Trophoblast cell (in vitro differentiated cells and primary cell): ENCODE results near the gene PTPRT.
A peak's percentile ranks its signal among the peaks of the same experiment; 100 is the strongest.

ENCODE experiments used
- DNase-seq, 2 donors: peaks; one replicate each; pipeline ENCODE4 v3.0.0-alpha.2; 2016
- H2AFZ ChIP-seq: 2 replicates; pipeline ENCODE4 v1.6.1; 2013; ENCODE audit warnings: low read length, moderate library complexity, mild to moderate bottlenecking; ENCODE audit not compliant: insufficient read depth, poor library complexity
- H2AK5ac ChIP-seq: 2 replicates; pipeline ENCODE4 v1.6.1; 2013; ENCODE audit warnings: mild to moderate bottlenecking, low read length
- H2BK120ac ChIP-seq: 2 replicates; pipeline ENCODE4 v1.6.1; 2013; ENCODE audit warnings: low read length, mild to moderate bottlenecking, moderate library complexity; ENCODE audit not compliant: insufficient read depth, poor library complexity
- H2BK12ac ChIP-seq: 2 replicates; pipeline ENCODE4 v1.6.1; 2013; ENCODE audit warnings: mild to moderate bottlenecking, low read length, moderate library complexity
- H2BK5ac ChIP-seq: 2 replicates; pipeline ENCODE4 v1.6.1; 2013; ENCODE audit warnings: low read length, low read depth, moderate library complexity, mild to moderate bottlenecking; ENCODE audit not compliant: poor library complexity
- H3K14ac ChIP-seq: 2 replicates; pipeline ENCODE4 v1.6.1; 2013; ENCODE audit warnings: mild to moderate bottlenecking, low read length
- H3K18ac ChIP-seq: 2 replicates; pipeline ENCODE4 v1.6.1; 2013; ENCODE audit warnings: mild to moderate bottlenecking, low read length
- H3K23ac ChIP-seq: 2 replicates; pipeline ENCODE4 v1.6.1; 2013; ENCODE audit warnings: low read length
- H3K27ac ChIP-seq: 2 replicates; pipeline ENCODE4 v1.5.1; 2013; ENCODE audit warnings: low read depth, mild to moderate bottlenecking, inconsistent platforms, low read length, moderate library complexity
- H3K27me3 ChIP-seq: 2 replicates; pipeline ENCODE4 v1.6.1; 2013; ENCODE audit warnings: inconsistent platforms, mild to moderate bottlenecking, low read length, moderate library complexity; ENCODE audit not compliant: insufficient read depth
- H3K36me3 ChIP-seq, 2 experiments: 1 replicate in 1 of 2; 2 replicates in 1 of 2; pipeline ENCODE4 v1.6.1; 2013; ENCODE audit warnings: low read length in 2 of 2, mild to moderate bottlenecking in 2 of 2, moderate library complexity in 1 of 2; ENCODE audit not compliant: insufficient read depth in 2 of 2, control insufficient read depth in 1 of 2
- H3K4ac ChIP-seq: 2 replicates; pipeline ENCODE4 v1.6.1; 2013; ENCODE audit warnings: low read depth, mild to moderate bottlenecking, low read length, moderate library complexity
- H3K4me1 ChIP-seq, 2 experiments: 1 replicate in 1 of 2; 2 replicates in 1 of 2; pipeline ENCODE4 v1.6.1; 2013; ENCODE audit warnings: low read length in 2 of 2, mild to moderate bottlenecking in 2 of 2, moderate library complexity in 1 of 2; ENCODE audit not compliant: insufficient read depth in 2 of 2, control insufficient read depth in 1 of 2
- H3K4me2 ChIP-seq: 2 replicates; pipeline ENCODE4 v1.6.1; 2013; ENCODE audit warnings: inconsistent platforms, mild to moderate bottlenecking, low read length, moderate library complexity
- H3K4me3 ChIP-seq: 2 replicates; pipeline ENCODE4 v1.5.1; 2013; ENCODE audit warnings: mild to moderate bottlenecking, low read depth, low read length, inconsistent platforms
- H3K79me1 ChIP-seq: one replicate; pipeline ENCODE4 v1.6.1; 2013; ENCODE audit warnings: low read length
- H3K79me2 ChIP-seq: 2 replicates; pipeline ENCODE4 v1.6.1; 2013; ENCODE audit warnings: low read length, mild to moderate bottlenecking; ENCODE audit not compliant: control insufficient read depth, insufficient read depth, poor library complexity
- H3K9ac ChIP-seq: 2 replicates; pipeline ENCODE4 v1.6.1; 2013; ENCODE audit warnings: mild to moderate bottlenecking, low read length
- H3K9me3 ChIP-seq: 2 replicates; pipeline ENCODE4 v1.6.1; 2013; ENCODE audit warnings: low read depth, mild to moderate bottlenecking, control low read depth, inconsistent platforms, low read length; ENCODE audit not compliant: insufficient read depth
- H4K12ac ChIP-seq: 2 replicates; pipeline ENCODE4 v1.6.1; 2013; ENCODE audit warnings: low read depth, mild to moderate bottlenecking, low read length, moderate library complexity
- H4K8ac ChIP-seq: 2 replicates; pipeline ENCODE4 v1.6.1; 2013; ENCODE audit warnings: low read depth, mild to moderate bottlenecking, low read length, moderate library complexity
- H4K91ac ChIP-seq: one replicate; pipeline ENCODE4 v1.6.1; 2013; ENCODE audit warnings: low read depth, mild to moderate bottlenecking, low read length, moderate library complexity
- WGBS: extraction: QIAGEN DNeasy Blood & Tissue Kit; methylation state at CpG from one replicate; pipeline ENCODE4 v1.1.7; 2013; ENCODE audit warnings: missing lambda C conversion rate; ENCODE audit not compliant: insufficient read length, insufficient coverage; ENCODE audit errors: extremely low coverage; 5-methylcytosine and 5-hydroxymethylcytosine counted together

PTPRT gene

GRCh38 chr20:42391807-42392206 lies 797.9 kb downstream of the PTPRT start:
- WGBS = no CpG with 5 or more reads among the region's 3 CpGs
- H3K27me3 ChIP-seq = no peaks in the 10 kb centered on the region
- H3K4ac ChIP-seq = no peak overlapping the region
- H3K18ac ChIP-seq = no peak overlapping the region
- no peak overlapping the region for H2AK5ac ChIP-seq
- no peak overlapping the region for H4K91ac ChIP-seq
- H3K79me1 ChIP-seq = no peaks in the 10 kb centered on the region
- no peak overlapping the region for H3K14ac ChIP-seq
- H2BK5ac ChIP-seq = no peak overlapping the region
- no peak overlapping the region for H4K8ac ChIP-seq
- H3K23ac ChIP-seq = no peak overlapping the region
- no peak overlapping the region for H2BK12ac ChIP-seq
- no peak overlapping the region for H2BK120ac ChIP-seq
- no peak overlapping the region for H3K4me3 ChIP-seq
- no peak overlapping the region for H3K4me2 ChIP-seq
- H3K4me1 ChIP-seq = no peaks in the 10 kb centered on the region
- H3K9ac ChIP-seq = no peak overlapping the region
- no peak overlapping the region for H4K12ac ChIP-seq
- H3K79me2 ChIP-seq = no peaks in the 10 kb centered on the region
- H3K27ac ChIP-seq = no peak overlapping the region
- H3K9me3 ChIP-seq = no peaks in the 10 kb centered on the region
- no peak overlapping the region for H2AFZ ChIP-seq
- no peaks in the 10 kb centered on the region for H3K36me3 ChIP-seq
- no peak for DNase-seq

DNA sequence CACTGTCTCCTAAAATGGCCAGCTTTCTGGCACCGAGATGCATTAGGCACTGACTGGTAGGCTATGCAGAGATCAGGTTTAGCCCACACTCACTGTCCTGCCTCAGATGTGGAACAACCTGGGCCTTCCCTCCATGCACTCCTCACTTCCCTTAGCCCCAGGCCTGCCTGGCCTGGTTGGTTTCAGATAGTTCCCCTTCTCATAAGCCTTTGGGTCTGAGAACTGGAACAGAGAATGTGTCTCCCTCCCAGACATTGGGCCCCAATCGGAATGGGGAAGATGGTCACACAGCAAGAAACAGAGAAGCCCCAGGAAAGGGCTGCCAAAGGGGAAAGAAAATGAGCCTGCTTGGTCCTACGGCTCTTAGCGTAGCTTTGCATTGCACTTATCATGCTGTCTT lies 809.4 kb downstream of the PTPRT start:
- H3K79me1 ChIP-seq = no peaks in the 10 kb centered on the region
- no peak overlapping the region for H3K9ac ChIP-seq
- WGBS = no CpG with 5 or more reads among the region's 4 CpGs

DNA sequence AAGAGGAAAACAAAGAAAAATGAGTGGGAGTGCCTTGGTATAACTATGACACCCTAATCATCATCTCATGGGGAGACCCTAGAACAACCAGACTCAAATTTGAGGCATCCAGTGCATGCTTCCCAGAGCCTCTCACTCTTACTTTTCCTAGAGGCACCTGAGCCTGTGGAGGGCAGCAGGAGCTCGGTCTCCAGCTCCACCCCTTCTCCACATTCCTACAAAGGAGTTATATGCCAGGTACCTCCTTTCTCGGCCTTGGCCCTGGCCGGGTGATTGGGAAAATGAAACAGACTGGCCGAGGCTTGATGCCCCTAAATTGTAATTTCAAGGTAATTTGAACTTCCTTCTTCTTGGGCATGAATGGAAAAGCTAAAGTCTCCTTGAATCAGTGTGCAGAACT lies 810.3 kb downstream of the PTPRT start:
- Histone ChIP-seq H4K91ac (no peak overlapping the region), H3K27ac (no peak overlapping the region), H3K4me3 (no peak overlapping the region), H3K9me3 (peaks cover 2% of the 10 kb centered on the region), H2AFZ (no peak overlapping the region), H3K4me2 (no peak overlapping the region), H3K27me3 (no peaks in the 10 kb centered on the region), H3K18ac (no peak overlapping the region), H3K79me2 (no peaks in the 10 kb centered on the region), H3K36me3 (no peaks in the 10 kb centered on the region), H2BK5ac (no peak overlapping the region), H2AK5ac (no peak overlapping the region), H3K79me1 (no peaks in the 10 kb centered on the region), H3K4me1 (no peaks in the 10 kb centered on the region), H4K12ac (no peak overlapping the region), H2BK120ac (no peak overlapping the region), H3K14ac (no peak overlapping the region), H2BK12ac (no peak overlapping the region), H3K4ac (no peak overlapping the region), H4K8ac (no peak overlapping the region), H3K23ac (no peak overlapping the region), H3K9ac (no peak overlapping the region)
- DNase-seq = no peak
- WGBS = no CpG with 5 or more reads among the region's 4 CpGs

More for the DNA sequence above, 809.4 kb downstream of the PTPRT start:
- DNase-seq = no peak
- Histone ChIP-seq H3K79me2 (no peaks in the 10 kb centered on the region), H2BK120ac (no peak overlapping the region), H2AFZ (no peak overlapping the region), H3K4me1 (no peaks in the 10 kb centered on the region), H4K8ac (no peak overlapping the region), H3K4me2 (no peak overlapping the region), H3K36me3 (no peaks in the 10 kb centered on the region), H3K4me3 (no peak overlapping the region), H3K23ac (no peak overlapping the region), H3K27ac (no peak overlapping the region), H3K18ac (no peak overlapping the region), H3K9me3 (peaks cover 2% of the 10 kb centered on the region), H4K12ac (no peak overlapping the region), H3K14ac (no peak overlapping the region), H4K91ac (no peak overlapping the region), H2BK12ac (no peak overlapping the region), H3K27me3 (no peaks in the 10 kb centered on the region), H2AK5ac (no peak overlapping the region), H3K4ac (no peak overlapping the region), H2BK5ac (no peak overlapping the region)

DNA sequence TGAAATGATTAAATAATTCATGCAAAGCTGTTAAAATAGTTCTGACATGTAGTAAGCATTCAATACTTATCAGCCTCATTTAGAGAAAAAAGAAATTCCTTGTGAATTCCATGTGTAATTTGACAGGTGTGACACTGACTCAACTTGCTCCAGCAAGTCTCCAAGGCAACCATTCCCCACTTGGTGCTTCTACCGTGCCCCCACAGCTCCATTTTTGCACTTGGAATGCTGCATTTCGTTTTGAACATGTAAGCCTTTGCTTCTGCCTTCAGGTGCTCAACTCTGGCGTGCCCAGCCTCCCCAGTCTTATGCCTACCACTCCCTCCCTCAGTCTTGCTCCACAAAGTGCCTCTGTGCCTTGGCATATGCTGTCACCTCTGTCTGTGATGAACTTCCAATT lies 810.9 kb downstream of the PTPRT start:
- Histone ChIP-seq H2BK120ac (no peak overlapping the region), H3K36me3 (no peaks in the 10 kb centered on the region), H3K9ac (no peak overlapping the region), H3K14ac (no peak overlapping the region), H3K4me1 (no peaks in the 10 kb centered on the region), H4K8ac (no peak overlapping the region), H2BK5ac (no peak overlapping the region), H3K4me2 (no peak overlapping the region), H3K27ac (no peak overlapping the region), H3K27me3 (no peaks in the 10 kb centered on the region), H3K18ac (no peak overlapping the region), H3K23ac (no peak overlapping the region), H3K4ac (no peak overlapping the region), H3K9me3 (peaks cover 2% of the 10 kb centered on the region), H2AFZ (no peak overlapping the region), H4K12ac (no peak overlapping the region), H3K79me2 (no peaks in the 10 kb centered on the region), H4K91ac (no peak overlapping the region), H2BK12ac (no peak overlapping the region), H3K4me3 (no peak overlapping the region), H3K79me1 (no peaks in the 10 kb centered on the region), H2AK5ac (no peak overlapping the region)
- peak in 1 of 2 donors; percentile 48 for DNase-seq
- WGBS = no CpG with 5 or more reads among the region's 3 CpGs
